Thyroid gland (tissue), 4 donors: Measurements from ENCODE around the gene ATXN1. TPM values are rescaled to one million over a fixed set of nuclear protein-coding genes. Genes with fewer than 3 reads are reported as not detected.

Experiments
- DNase-seq, 2 donors: peaks; one replicate each; pipeline ENCODE4 v3.0.0-alpha.2; 2019
- H3K27ac ChIP-seq, 3 donors: fragments of 200-600 bp; sonication (generic); 1 replicate in 2 of 3; 2 replicates in 1 of 3; pipeline ENCODE4 v1.5.1; 2016 to 2019; ENCODE audit warnings: mild to moderate bottlenecking in 1 of 3, moderate library complexity in 1 of 3
- H3K27me3 ChIP-seq: fragments of 200-600 bp; sonication (generic); one replicate; pipeline ENCODE4 v1.5.1; 2019
- H3K36me3 ChIP-seq, 2 donors: fragments of 200-600 bp; sonication (generic); one replicate each; pipeline ENCODE4 v1.5.1; 2016 to 2019
- H3K4me1 ChIP-seq, 2 donors: fragments of 200-600 bp; sonication (generic); one replicate each; pipeline ENCODE4 v1.5.1; 2017 to 2019
- H3K4me3 ChIP-seq, 3 donors: fragments of 200-600 bp; sonication (generic); replicated peaks in 1 of 3; 1 replicate in 2 of 3; 2 replicates in 1 of 3; pipeline ENCODE4 v1.5.1; 2016; ENCODE audit warnings: mild to moderate bottlenecking in 1 of 3
- H3K9me3 ChIP-seq: fragments of 200-600 bp; sonication (generic); one replicate; pipeline ENCODE4 v1.5.1; 2017
- POLR2A ChIP-seq, 2 donors: fragments of 450-650 bp; IDR thresholded peaks; one replicate each; pipeline ENCODE4 v1.6.1; 2017; ENCODE audit warnings: antibody characterized with exemption in 2 of 2, mild to moderate bottlenecking in 2 of 2, moderate library complexity in 1 of 2
- WGBS, 2 donors: methylation state at CpG; one replicate each; pipeline ENCODE4 v1.1.5; 2017; 5-methylcytosine and 5-hydroxymethylcytosine counted together
- intact Hi-C: fragments of 100-400 bp; cut with DNase I; formaldehyde crosslinking; loops from one replicate; pipeline ENCODE4 v1.15.1; 2023
- total RNA-seq, 4 donors: library from RNA; depleted of rRNA; stranded (reverse); fragments of >200 nt; gene quantifications; one replicate each; pipeline ENCODE4 v1.2.3, GENCODE V29; 2016
- TF ChIP-seq, protein P1 (sequence below), 6 experiments: fragments of 200-600 bp in 3 of 6; fragments of 450-650 bp in 3 of 6; sonication (generic) in 3 of 6; IDR thresholded peaks; one replicate each; pipeline ENCODE4 v1.5.1; 2016 to 2019; ENCODE audit warnings: antibody characterized with exemption in 6 of 6, mild to moderate bottlenecking in 2 of 6, inconsistent platforms in 1 of 6, moderate library complexity in 1 of 6

The ATXN1 gene
- total RNA-seq, 4 donors from 2014 or later: 62.1 to 88.1 (median 83.0) TPM

GRCh38 chr6:16776394-16777017, 15.2 kb upstream of the ATXN1 start:
- intact Hi-C loops: loop anchor here (10.0 kb wide), 1 partner anchor 352 kb away; no protein-coding TSS in a partner anchor
- peak in 1 of 2 donors; percentile 8 for DNase-seq
- WGBS, 2 donors: 78 to 82% methylated on average over 4 of the region's 4 CpGs

DNA sequence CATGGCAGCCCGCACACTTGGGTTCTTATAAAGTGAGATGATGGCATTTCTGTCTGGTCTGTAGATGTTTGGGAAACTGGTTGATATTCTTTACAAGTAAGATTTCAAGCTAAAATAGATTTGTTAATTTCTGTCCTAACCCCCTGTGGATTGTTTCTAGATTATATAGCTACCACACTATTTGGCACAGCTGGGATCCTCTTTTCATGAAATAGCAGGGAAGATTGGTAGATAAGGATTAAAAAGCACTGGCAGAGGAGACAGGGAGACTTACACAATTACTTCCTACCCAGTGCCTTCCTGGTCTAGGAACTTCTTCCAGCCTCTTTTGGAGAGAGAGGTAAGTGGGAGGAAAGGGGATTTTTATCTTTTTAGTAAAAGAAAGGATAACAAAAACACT, 13.2 kb upstream of the ATXN1 start:
- no peaks in the 10 kb centered on the region for H3K9me3 ChIP-seq
- H3K4me3 ChIP-seq: no peak overlapping the region
- H3K27me3 ChIP-seq: no peaks in the 10 kb centered on the region
- 95 to 100% methylated on average over 1 of the region's 1 CpG for WGBS, 2 donors
- no peaks in the 10 kb centered on the region for H3K36me3 ChIP-seq
- intact Hi-C loops: loop anchor here (10.0 kb wide), 1 partner anchor 350 kb away; no protein-coding TSS in a partner anchor
- H3K4me1 ChIP-seq: peaks cover 0 to 9% of the 10 kb centered on the region in 2 donors
- DNase-seq: no peak
- no peak overlapping the region for H3K27ac ChIP-seq
- TF ChIP-seq, protein P1, sequence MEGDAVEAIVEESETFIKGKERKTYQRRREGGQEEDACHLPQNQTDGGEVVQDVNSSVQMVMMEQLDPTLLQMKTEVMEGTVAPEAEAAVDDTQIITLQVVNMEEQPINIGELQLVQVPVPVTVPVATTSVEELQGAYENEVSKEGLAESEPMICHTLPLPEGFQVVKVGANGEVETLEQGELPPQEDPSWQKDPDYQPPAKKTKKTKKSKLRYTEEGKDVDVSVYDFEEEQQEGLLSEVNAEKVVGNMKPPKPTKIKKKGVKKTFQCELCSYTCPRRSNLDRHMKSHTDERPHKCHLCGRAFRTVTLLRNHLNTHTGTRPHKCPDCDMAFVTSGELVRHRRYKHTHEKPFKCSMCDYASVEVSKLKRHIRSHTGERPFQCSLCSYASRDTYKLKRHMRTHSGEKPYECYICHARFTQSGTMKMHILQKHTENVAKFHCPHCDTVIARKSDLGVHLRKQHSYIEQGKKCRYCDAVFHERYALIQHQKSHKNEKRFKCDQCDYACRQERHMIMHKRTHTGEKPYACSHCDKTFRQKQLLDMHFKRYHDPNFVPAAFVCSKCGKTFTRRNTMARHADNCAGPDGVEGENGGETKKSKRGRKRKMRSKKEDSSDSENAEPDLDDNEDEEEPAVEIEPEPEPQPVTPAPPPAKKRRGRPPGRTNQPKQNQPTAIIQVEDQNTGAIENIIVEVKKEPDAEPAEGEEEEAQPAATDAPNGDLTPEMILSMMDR (IDR thresholded peaks at IDR 0.05): no peak
- TF ChIP-seq POLR2A (IDR thresholded peaks at IDR 0.05): no peak

More at GRCh38 chr6:16776394-16777017, 15.2 kb upstream of the ATXN1 start:
- Histone ChIP-seq H3K4me3 (no peak overlapping the region), H3K27me3 (no peaks in the 10 kb centered on the region), H3K4me1 (peaks cover 0 to 6% of the 10 kb centered on the region in 2 donors), H3K36me3 (no peaks in the 10 kb centered on the region), H3K9me3 (no peaks in the 10 kb centered on the region), H3K27ac (no peak overlapping the region)
- no peak for TF ChIP-seq POLR2A (IDR thresholded peaks at IDR 0.05)
- TF ChIP-seq, protein P1 (IDR thresholded peaks at IDR 0.05): no peak

- Histone ChIP-seq H3K4me3 (no peak overlapping the region), H3K9me3 (no peaks in the 10 kb centered on the region), H3K27me3 (no peaks in the 10 kb centered on the region), H3K4me1 (peaks cover 0 to 20% of the 10 kb centered on the region in 2 donors), H3K27ac (no peak overlapping the region), H3K36me3 (no peaks in the 10 kb centered on the region)
- TF ChIP-seq, protein P1 (IDR thresholded peaks at IDR 0.05): no peak
- no peak for TF ChIP-seq POLR2A (IDR thresholded peaks at IDR 0.05)
- intact Hi-C loops: loop anchor here (10.0 kb wide), 1 partner anchor 349 kb away; no protein-coding TSS in a partner anchor
- WGBS, 2 donors: 87 to 89% methylated on average over 2 of the region's 2 CpGs
- no peak for DNase-seq
Measured at GRCh38 chr6:16773362-16773761, 12.1 kb upstream of the ATXN1 start.

DNA sequence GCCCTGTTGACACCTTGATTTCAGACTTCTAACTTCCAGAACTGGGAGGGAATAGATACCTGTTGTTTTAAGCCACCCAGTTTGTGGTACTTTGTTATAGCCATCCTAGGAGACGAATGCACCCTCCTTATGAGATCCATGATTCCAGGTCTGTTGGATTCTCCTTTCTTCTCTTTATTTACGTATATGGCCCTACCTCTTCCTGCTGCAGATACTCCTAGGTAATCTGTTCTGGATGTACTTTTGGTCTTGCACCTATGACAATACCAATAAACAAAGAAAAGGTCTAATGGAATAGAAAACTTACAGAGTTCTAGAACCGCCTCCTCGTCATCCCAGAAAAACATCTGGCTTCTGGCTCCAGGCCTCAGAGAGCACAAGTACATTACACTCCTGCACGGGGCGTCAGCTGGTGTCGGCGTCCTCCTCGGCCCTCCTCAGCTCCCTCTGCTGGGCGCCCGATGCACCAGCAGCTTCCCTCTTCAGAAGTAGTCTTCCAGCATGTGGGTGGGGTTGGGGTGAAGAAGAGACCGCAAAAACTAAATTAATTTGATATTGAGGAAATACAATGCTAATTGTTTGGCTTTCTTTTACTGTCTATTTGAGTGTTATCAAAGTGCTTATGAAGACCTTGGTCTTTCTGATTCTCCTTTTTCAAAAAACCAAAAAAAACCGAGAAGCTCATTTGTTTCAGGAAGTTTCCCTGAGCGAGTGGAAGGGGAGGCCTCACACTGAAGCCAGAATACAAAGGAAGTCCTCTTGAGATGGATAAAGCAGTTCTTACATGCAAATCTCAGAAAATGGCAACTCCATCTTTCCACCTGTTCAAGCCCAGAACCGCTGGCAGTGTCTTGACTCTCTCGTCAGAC, 9.7 kb upstream of the ATXN1 start:
- peak; percentile 78 to 84 for DNase-seq
- Histone ChIP-seq H3K4me3 (no peak overlapping the region), H3K27ac (no peak overlapping the region), H3K9me3 (no peaks in the 10 kb centered on the region), H3K36me3 (no peaks in the 10 kb centered on the region), H3K27me3 (no peaks in the 10 kb centered on the region), H3K4me1 (peaks cover 0 to 31% of the 10 kb centered on the region in 2 donors)
- WGBS, 2 donors: 37 to 38% methylated on average over 16 of the region's 16 CpGs
- TF ChIP-seq, protein P1 (IDR thresholded peaks at IDR 0.05): peak; percentile 71 to 98 (median 90)
- TF ChIP-seq POLR2A (IDR thresholded peaks at IDR 0.05): no peak
- intact Hi-C loops: loop anchor here (10.0 kb wide), 1 partner anchor 346 kb away; no protein-coding TSS in a partner anchor
